Measurements from ENCODE around the gene MRPS22.

The MRPS22 gene

GRCh38 chr3:139303216-139303615 is 40.6 kb upstream of the MRPS22 start:
- Histone ChIP-seq H3K4me3 (ENCODE audit: low read depth, low read length) (no peak overlapping the region), H3K36me3 (replicated peaks) (no peaks in the 10 kb centered on the region), H3K27ac (peak overlapping the region; percentile 79), H3K27me3 (replicated peaks) (no peaks in the 10 kb centered on the region)
- in situ Hi-C loops (cut with HindIII; ENCODE audit: low pct_ligation_motif_present, low sequenced_read_pairs): loop anchor here (25.0 kb wide), 1 partner anchor 366 kb away; the partner anchor contains the start of genes FOXL2 and FOXL2NB
- DNase-seq: no peak
- TF ChIP-seq CTCF (IDR thresholded peaks at IDR 0.05; ENCODE audit: low read depth, low read length, missing control alignments): no peak

- no peak overlapping the region for H3K27ac ChIP-seq
- TF ChIP-seq CTCF (IDR thresholded peaks at IDR 0.05; ENCODE audit: low read depth, low read length, missing control alignments): no peak
- H3K36me3 ChIP-seq (replicated peaks): no peaks in the 10 kb centered on the region
- no peak for DNase-seq
- in situ Hi-C loops (cut with HindIII; ENCODE audit: low pct_ligation_motif_present, low sequenced_read_pairs): loop anchor here (25.0 kb wide), 1 partner anchor 367 kb away; the partner anchor contains the start of genes FOXL2 and FOXL2NB
- no peaks in the 10 kb centered on the region for H3K27me3 ChIP-seq (replicated peaks)
- no peak overlapping the region for H3K4me3 ChIP-seq (ENCODE audit: low read depth, low read length)
Observed at GRCh38 chr3:139304383-139304782, 39.4 kb upstream of the MRPS22 start.

GRCh38 chr3:139306078-139306477 is 37.7 kb upstream of the MRPS22 start:
- no peak for DNase-seq
- no peak for TF ChIP-seq CTCF (IDR thresholded peaks at IDR 0.05; ENCODE audit: low read depth, low read length, missing control alignments)

GRCh38 chr3:139307072-139307491 is 36.7 kb upstream of the MRPS22 start:
- in situ Hi-C loops (cut with HindIII; ENCODE audit: low pct_ligation_motif_present, low sequenced_read_pairs): loop anchor here (25.0 kb wide), 1 partner anchor 370 kb away; the partner anchor contains the start of genes FOXL2 and FOXL2NB
- DNase-seq: no peak
- Histone ChIP-seq H3K27me3 (replicated peaks) (no peaks in the 10 kb centered on the region), H3K36me3 (replicated peaks) (no peaks in the 10 kb centered on the region), H3K27ac (no peak overlapping the region), H3K4me3 (ENCODE audit: low read depth, low read length) (no peak overlapping the region)
- TF ChIP-seq CTCF (IDR thresholded peaks at IDR 0.05; ENCODE audit: low read depth, low read length, missing control alignments): no peak

More at GRCh38 chr3:139306078-139306477, 37.7 kb upstream of the MRPS22 start:
- in situ Hi-C loops (cut with HindIII; ENCODE audit: low pct_ligation_motif_present, low sequenced_read_pairs): loop anchor here (25.0 kb wide), 1 partner anchor 369 kb away; the partner anchor contains the start of genes FOXL2 and FOXL2NB
- Histone ChIP-seq H3K27me3 (replicated peaks) (no peaks in the 10 kb centered on the region), H3K36me3 (replicated peaks) (no peaks in the 10 kb centered on the region), H3K4me3 (ENCODE audit: low read depth, low read length) (no peak overlapping the region), H3K27ac (no peak overlapping the region)

- no peak for DNase-seq
- in situ Hi-C loops (cut with HindIII; ENCODE audit: low pct_ligation_motif_present, low sequenced_read_pairs): loop anchor here (25.0 kb wide), 1 partner anchor 371 kb away; the partner anchor contains the start of genes FOXL2 and FOXL2NB
Observed at GRCh38 chr3:139307601-139308555, 35.9 kb upstream of the MRPS22 start.

More at GRCh38 chr3:139307601-139308555, 35.9 kb upstream of the MRPS22 start:
- TF ChIP-seq CTCF (IDR thresholded peaks at IDR 0.05; ENCODE audit: low read depth, low read length, missing control alignments): no peak
- no peaks in the 10 kb centered on the region for H3K27me3 ChIP-seq (replicated peaks)
- H3K27ac ChIP-seq: no peak overlapping the region
- H3K36me3 ChIP-seq (replicated peaks): no peaks in the 10 kb centered on the region
- no peak overlapping the region for H3K4me3 ChIP-seq (ENCODE audit: low read depth, low read length)
